Thoracic aorta (tissue), 2 donors: ENCODE data around the gene C1orf159. TPM values are rescaled to one million over a fixed set of nuclear protein-coding genes. Genes with fewer than 3 reads are reported as not detected.
"Not testable (repeated sequence)": the region's sequence is repeated elsewhere in the genome, so short reads cannot be mapped to it uniquely, and the experiment has no call there.

Experiments
- ATAC-seq: fragments of 150-250 bp; one replicate; pipeline ENCODE4 v1.8.0; 2017; ENCODE audit warnings: low read depth; ENCODE audit not compliant: insufficient number of reproducible peaks, low FRiP score
- DNase-seq: peaks from one replicate; pipeline ENCODE4 v3.0.0-alpha.2; 2020; ENCODE audit warnings: low spot score
- H3K27ac ChIP-seq, 2 donors: fragments of 200-600 bp; sonication (generic); 1 replicate in 1 of 2; 2 replicates in 1 of 2; pipeline ENCODE4 v1.5.1; 2016; ENCODE audit warnings: mild to moderate bottlenecking in 2 of 2, moderate library complexity in 2 of 2
- H3K27me3 ChIP-seq: fragments of 200-600 bp; sonication (generic); replicated peaks from 2 replicates; pipeline ENCODE4 v1.6.0; 2016; ENCODE audit warnings: mild to moderate bottlenecking; ENCODE audit not compliant: insufficient read depth
- H3K36me3 ChIP-seq: fragments of 200-600 bp; sonication (generic); one replicate; pipeline ENCODE4 v1.5.1; 2016
- H3K4me1 ChIP-seq, 2 donors: fragments of 200-600 bp; sonication (generic); 1 replicate in 1 of 2; 2 replicates in 1 of 2; pipeline versions ENCODE4 v1.5.1 to v1.6.0; 2016; ENCODE audit warnings: low read depth in 2 of 2, mild to moderate bottlenecking in 1 of 2; ENCODE audit not compliant: control insufficient read depth in 1 of 2
- H3K4me3 ChIP-seq: fragments of 200-600 bp; sonication (generic); 2 replicates; pipeline ENCODE4 v1.5.1; 2016; ENCODE audit warnings: mild to moderate bottlenecking
- H3K9me3 ChIP-seq: fragments of 200-600 bp; sonication (generic); 2 replicates; pipeline ENCODE4 v1.5.1; 2016
- total RNA-seq, 2 donors: library from RNA; depleted of rRNA; stranded (reverse); fragments of >200 nt; gene quantifications; one replicate each; pipeline versions ENCODE4 v1.1.0 to v1.2.3, GENCODE V29; 2016
- TF ChIP-seq, protein P1 (sequence below): fragments of 200-600 bp; sonication (generic); IDR thresholded peaks from one replicate; pipeline ENCODE4 v1.5.1; 2019; ENCODE audit warnings: antibody characterized with exemption

The C1orf159 gene
- total RNA-seq, 2 donors from 2014 or later = 10.8 to 21.2 TPM

DNA sequence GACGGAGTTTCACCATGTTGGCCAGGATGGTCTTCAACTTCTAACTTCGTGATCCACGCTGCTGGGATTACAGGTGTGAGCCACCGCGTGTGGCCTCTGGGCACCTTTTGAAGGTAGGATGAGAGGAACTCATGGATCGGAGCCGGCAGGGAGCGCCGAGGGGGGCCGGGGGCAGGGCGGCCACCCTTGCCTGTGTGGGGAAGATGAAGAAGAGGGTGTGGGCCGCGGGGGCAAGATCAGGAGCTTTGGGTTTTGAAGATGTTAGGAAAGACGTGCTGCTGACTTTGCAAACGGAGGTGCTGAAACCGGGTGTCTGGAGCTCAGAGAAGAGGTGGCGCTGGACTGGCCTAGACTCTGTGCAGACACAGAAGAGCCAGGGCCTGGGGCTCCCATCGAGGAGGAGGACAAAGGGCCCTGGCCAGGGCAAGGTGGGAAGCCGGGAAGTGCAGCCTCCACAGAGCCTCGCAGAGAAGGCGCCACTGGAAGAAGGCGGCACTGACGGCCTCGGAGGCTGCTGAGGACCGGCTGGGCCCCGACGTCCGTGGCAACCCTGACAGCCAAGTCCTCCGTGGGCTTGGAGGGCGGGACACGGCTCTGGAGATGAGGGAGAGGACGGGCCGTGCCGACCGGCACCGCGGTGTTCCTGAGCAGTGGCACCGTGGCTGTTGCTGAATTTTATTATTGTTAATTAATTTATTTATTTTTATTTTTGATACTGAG lies 55.4 kb downstream of the C1orf159 start:
- Histone ChIP-seq H3K4me1 (peaks cover 9 to 22% of the 10 kb centered on the region in 2 donors), H3K9me3 (no peaks in the 10 kb centered on the region), H3K4me3 (peak overlapping the region; percentile 78), H3K36me3 (no peaks in the 10 kb centered on the region), H3K27me3 (peaks cover 20% of the 10 kb centered on the region), H3K27ac (no peak overlapping the region)
- TF ChIP-seq, protein P1, sequence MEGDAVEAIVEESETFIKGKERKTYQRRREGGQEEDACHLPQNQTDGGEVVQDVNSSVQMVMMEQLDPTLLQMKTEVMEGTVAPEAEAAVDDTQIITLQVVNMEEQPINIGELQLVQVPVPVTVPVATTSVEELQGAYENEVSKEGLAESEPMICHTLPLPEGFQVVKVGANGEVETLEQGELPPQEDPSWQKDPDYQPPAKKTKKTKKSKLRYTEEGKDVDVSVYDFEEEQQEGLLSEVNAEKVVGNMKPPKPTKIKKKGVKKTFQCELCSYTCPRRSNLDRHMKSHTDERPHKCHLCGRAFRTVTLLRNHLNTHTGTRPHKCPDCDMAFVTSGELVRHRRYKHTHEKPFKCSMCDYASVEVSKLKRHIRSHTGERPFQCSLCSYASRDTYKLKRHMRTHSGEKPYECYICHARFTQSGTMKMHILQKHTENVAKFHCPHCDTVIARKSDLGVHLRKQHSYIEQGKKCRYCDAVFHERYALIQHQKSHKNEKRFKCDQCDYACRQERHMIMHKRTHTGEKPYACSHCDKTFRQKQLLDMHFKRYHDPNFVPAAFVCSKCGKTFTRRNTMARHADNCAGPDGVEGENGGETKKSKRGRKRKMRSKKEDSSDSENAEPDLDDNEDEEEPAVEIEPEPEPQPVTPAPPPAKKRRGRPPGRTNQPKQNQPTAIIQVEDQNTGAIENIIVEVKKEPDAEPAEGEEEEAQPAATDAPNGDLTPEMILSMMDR = no peak
- DNase-seq = no peak
- no peak for ATAC-seq

DNA sequence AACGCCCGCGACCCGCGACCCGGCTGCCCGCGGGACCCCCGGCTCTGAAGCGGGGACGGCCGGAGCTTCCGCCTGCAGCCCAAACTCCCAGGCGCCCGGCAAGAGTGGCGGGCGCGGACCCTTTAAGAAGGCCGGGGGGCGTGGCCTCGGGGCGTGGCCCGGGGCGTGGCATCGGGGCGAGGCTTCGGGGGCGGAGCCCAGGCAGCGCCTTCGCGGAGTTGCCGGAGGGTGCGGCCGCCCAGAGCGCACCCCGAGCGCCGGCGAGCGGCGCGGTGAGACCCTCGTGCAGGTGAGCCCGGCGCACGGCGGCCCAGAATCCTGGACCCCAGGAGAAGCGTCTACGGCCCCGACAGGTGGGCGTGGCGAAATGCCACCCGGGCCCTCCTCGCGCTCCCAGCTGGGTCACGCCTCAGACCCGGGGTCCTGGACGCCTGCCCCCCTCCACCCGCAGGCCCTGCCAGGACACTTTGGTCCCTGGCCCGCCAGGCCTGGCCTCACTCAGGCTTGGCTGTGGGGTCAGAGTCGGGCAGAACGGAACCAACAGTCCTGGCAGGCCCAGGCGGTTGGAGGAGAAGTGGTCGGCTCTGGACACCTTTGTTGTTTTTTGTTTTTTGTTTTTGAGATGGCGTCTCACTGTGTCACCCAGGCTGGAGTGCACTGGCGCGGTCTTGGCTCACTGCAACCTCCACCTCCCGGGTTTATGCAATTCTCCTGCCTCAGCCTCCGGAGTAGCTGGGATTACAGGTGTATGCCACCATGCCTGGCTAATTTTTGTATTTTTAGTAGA lies 56.2 kb downstream of the C1orf159 start:
- H3K27me3 ChIP-seq = peaks cover 20% of the 10 kb centered on the region
- no peak overlapping the region for H3K27ac ChIP-seq
- no peaks in the 10 kb centered on the region for H3K9me3 ChIP-seq
- peak overlapping the region; percentile 78 for H3K4me3 ChIP-seq
- peak; percentile 38 for DNase-seq
- TF ChIP-seq, protein P1 = no peak
- H3K4me1 ChIP-seq = peaks cover 9 to 22% of the 10 kb centered on the region in 2 donors
- H3K36me3 ChIP-seq = no peaks in the 10 kb centered on the region
- no peak for ATAC-seq

DNA sequence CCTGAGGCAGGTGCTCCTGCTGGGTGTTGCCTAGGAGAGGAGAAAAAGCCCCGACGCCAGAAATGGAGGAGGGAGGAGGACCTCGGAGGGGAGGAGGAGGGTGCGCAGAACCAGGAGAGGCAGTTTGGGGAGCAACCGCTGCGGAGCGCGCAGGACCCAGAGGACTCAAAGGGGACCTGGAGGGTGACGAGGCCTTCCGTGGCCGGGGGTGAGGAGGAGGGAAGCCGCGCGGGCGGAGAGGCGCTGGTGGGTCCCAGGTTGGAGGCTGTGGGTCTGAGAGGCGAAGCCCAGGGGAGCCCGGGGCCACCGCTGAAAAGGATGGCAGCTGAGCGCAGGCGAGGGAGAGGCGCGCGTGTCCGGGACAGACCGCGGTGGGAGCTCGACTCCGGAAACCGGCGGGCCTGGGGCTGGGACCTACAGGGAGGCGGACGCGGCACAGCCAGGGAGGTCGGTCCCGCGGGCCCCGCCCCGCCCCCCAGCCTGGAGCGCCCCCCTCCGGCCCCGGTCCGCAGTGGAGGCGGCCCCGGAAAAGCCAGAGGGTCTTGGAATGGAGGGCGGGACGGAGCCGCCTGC lies 56.9 kb downstream of the C1orf159 start:
- H3K4me3 ChIP-seq = peak overlapping the region; percentile 78
- TF ChIP-seq, protein P1 = peak; percentile 18
- peaks cover 20% of the 10 kb centered on the region for H3K27me3 ChIP-seq
- H3K27ac ChIP-seq = no peak overlapping the region
- ATAC-seq (no peak), DNase-seq (no peak)
- peaks cover 9 to 19% of the 10 kb centered on the region in 2 donors for H3K4me1 ChIP-seq
- no peaks in the 10 kb centered on the region for H3K36me3 ChIP-seq
- H3K9me3 ChIP-seq = no peaks in the 10 kb centered on the region

DNA sequence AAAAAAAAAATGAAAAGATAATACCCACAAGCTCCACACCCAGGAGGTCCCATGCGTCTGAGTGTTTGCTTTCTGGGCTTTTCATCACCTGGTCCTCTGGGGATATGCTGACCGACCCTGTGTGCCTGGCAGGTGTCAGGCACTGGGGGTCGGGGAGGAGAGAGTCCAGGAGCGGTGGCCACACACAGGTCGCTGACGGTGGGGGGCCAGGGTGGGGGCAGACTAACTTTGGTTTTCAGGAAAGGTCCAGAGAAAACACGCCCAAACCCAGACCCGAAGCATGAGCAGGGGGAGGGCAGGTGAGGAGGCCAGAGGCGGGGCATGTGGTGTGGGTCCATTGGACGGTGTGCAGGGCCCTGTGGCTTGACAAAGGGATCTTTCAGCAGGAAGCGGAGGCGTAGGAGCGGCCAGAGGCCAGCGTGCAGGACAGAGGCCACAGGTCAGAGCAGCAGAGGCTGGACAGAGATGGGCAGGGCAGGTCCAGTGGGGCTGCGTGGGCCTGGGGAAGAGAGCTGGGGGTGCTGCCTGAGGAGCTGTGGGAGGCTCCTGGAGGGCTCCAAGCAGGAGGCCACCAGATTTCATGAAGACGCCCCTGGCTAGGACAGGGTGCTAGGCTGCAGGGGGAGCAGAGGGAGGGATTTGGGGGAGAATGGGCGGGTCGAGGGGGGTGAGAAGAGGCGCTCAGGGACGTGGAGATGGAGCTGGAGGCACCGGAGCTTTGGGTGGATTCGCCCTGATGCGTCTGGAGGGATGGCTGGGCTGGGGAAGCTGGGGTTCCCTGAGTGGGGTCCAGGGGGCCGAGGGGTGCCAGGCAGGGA lies 57.6 kb downstream of the C1orf159 start:
- DNase-seq (no peak), ATAC-seq (no peak)
- TF ChIP-seq, protein P1 = no peak
- Histone ChIP-seq H3K36me3 (peaks cover 3% of the 10 kb centered on the region), H3K27ac (no peak overlapping the region), H3K4me3 (peak overlapping the region; percentile 78), H3K27me3 (peaks cover 20% of the 10 kb centered on the region), H3K4me1 (peaks cover 9 to 17% of the 10 kb centered on the region in 2 donors), H3K9me3 (no peaks in the 10 kb centered on the region)

DNA sequence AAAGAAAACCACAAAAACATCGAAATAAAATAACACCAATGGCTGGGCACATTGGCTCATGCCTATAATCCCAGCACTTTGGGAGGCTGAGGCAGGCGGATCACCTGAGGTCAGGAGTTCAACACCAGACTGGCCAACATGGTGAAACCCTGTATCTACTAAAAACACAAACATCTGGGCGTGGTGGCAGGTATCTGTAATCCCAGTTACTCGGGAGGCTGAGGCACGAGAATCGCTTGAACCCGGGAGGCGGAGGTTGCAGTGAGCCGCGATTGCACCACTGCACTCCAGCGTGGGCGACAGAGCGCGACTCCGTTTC lies 58.2 kb downstream of the C1orf159 start:
- H3K27ac ChIP-seq, H3K4me3 ChIP-seq, DNase-seq, H3K9me3 ChIP-seq, ATAC-seq, H3K36me3 ChIP-seq: not testable (repeated sequence)
- peaks cover 9 to 17% of the 10 kb centered on the region in 2 donors for H3K4me1 ChIP-seq
- peaks cover 16% of the 10 kb centered on the region for H3K27me3 ChIP-seq
